COLO668 (cell line): Measurements from ENCODE around the gene ABHD8.

Source experiments
- DNase-seq: peaks from one replicate; lab custom pipeline; 2025; ENCODE audit not compliant: unreplicated experiment; lab: John Stamatoyannopoulos, UW

The ABHD8 gene

GRCh38 chr19:17243830-17244617 lies 59.2 kb downstream of the ABHD8 start:
- peak; percentile 66 for DNase-seq

DNA sequence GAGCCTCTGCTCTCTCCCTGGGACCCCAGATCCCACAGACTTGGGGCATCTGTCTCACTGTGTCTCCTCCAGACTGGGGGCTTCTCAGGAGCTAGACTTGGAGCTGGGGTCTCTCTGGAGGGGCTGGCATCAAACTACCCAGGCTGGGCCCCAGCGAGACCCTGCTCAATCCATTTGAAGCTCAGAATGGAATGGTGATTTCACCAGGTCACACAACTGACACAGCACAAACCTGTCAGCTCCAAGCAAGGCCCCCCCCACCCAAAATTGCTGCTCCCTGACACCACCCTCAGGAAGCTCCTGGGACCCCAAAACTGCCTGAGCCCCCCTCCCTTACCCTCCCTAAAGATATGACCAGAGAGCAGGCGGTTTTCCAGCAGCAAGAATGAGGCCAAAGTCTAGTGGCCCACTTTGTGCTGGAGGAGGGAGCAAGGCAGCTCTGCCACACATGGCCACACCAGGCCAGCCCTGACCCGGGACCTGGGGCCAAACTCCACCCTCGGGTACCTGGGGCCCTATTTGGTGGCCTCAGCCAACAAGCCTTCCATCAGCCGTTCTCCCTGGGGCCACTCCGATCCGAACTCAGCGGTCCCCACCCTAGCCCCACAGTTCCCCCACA lies 59.9 kb downstream of the ABHD8 start:
- DNase-seq, result no peak

DNA sequence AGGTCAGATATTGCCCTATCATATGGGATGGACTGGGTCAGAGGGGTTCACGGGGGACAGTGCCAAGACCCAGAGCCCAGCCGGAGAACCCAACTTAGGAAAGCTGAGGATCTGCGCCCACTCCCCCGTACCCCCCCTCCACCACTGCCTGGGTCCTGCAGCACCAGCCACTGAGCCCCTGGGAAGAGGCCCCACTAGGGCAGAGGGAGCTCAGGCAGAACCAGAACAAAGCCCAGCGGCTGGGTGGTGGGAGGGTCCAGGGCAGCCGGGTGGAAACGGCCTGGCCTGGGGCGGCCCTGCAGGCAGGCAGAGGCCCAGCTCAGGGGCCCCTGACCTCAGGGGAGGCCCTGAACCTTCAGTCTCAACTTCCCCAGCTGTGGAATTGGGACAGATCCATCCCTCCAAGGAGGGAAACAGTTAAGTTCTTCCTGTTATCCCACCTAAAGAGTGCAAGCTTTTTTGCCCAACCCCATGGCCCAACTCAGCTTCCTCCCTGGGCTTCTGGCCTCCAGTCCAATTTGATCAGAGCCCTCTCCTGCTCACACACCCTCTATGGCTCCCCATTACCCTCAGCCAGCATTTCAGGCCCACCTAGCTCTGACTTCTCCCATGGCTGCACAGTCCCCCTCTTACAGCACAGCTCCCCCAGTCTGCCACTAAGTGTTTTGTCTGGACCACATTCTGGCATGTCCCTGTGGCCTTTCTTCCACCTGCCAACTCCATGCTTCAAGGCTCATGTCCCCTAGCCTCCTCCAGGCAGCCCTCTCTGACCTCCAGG lies 60.6 kb downstream of the ABHD8 start:
- no peak for DNase-seq
